Measurements from ENCODE around the gene NABP2. TPM values are rescaled to one million over a fixed set of nuclear protein-coding genes. Genes with fewer than 3 reads are reported as not detected.
"Not testable (repeated sequence)": the region's sequence is repeated elsewhere in the genome, so short reads cannot be mapped to it uniquely, and the experiment has no call there.

Gene NABP2
- total RNA-seq: 77.3 and 86.8 TPM in 2 replicates

GRCh38 chr12:56224102-56224701, at the start of gene NABP2:
NABP2 (plus strand) TSS chr12:56224342; CDS start chr12:56224857, 515 bp downstream.
- peaks cover 41% of the 10 kb centered on the region for H3K4me1 Mint-ChIP-seq (ENCODE audit: low read depth)
- H3K27me3 Mint-ChIP-seq (ENCODE audit: low read depth): no peaks in the 10 kb centered on the region
- H3K9me3 Mint-ChIP-seq: no peaks in the 10 kb centered on the region

DNA sequence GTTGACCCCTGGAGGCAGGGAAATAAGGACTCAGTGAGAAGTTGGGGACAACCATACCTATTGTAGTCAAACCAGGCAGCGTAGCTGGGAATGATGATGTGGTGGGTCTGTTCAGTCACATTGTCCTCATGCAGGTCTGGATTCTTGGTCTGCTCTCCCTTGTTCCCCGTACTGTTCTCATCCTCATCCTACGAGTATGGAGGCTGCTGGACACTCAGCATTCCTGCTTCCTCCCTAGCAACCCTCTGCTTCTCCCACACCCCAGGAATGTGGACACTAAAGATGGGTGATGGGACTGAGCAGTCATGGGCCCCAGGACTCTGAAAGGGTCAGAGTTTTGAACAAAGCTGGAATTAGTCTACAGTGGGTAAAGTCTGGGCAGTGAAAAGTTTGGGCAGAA, 45.8 kb upstream of the NABP2 start:
- H3K36me3 Mint-ChIP-seq (ENCODE audit: low read depth): peaks cover 78% of the 10 kb centered on the region
- no peak overlapping the region for H3K27ac Mint-ChIP-seq
- intact Hi-C loops (cut with micrococcal nuclease): no loop called here
- no peaks in the 10 kb centered on the region for H3K4me1 Mint-ChIP-seq (ENCODE audit: low read depth)
- no peaks in the 10 kb centered on the region for H3K27me3 Mint-ChIP-seq (ENCODE audit: low read depth)
- H3K9me3 Mint-ChIP-seq: no peaks in the 10 kb centered on the region
- no peak overlapping the region for H3K4me3 Mint-ChIP-seq (ENCODE audit: low read depth)
- DNase-seq (ENCODE audit: low spot score): no peak

More at GRCh38 chr12:56224102-56224701, at the start of gene NABP2:
- intact Hi-C loops (cut with micrococcal nuclease): loop anchor here (1.0 to 5.0 kb wide), 5 partner anchors 31 to 108 kb away; partner anchors contain the start of genes COQ10A, MYL6B, PAN2 and ZC3H10
- Mint-ChIP-seq H3K27ac (peak within 1 kb of the TSS; percentile 76), H3K4me3 (ENCODE audit: low read depth) (peak within 1 kb of the TSS; percentile 99), H3K36me3 (ENCODE audit: low read depth) (peaks cover 22% of the 10 kb centered on the region)
- DNase-seq (ENCODE audit: low spot score): peak; percentile 94

DNA sequence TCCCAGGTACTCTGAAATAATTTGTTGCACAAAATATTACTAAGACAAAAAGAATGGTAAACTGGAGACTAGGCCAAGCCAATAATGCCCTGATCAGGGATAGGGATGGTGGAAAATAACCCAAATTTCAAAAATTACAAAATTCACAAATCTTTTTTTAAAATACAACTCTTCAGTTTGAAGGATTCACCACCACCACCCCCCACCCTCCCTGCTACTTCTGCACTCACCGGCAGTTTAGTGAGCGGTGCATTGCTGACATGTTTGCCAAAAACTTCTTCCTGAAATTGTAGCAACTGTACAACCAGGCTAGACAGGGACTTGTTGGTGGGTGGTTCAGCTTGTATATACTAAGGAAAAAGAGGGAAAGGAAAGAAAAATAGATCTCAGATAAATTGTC, 37.2 kb upstream of the NABP2 start:
- Mint-ChIP-seq H3K9me3 (no peaks in the 10 kb centered on the region), H3K27ac (no peak overlapping the region), H3K4me3 (ENCODE audit: low read depth) (peak overlapping the region; percentile 61), H3K36me3 (ENCODE audit: low read depth) (peaks cover 55% of the 10 kb centered on the region), H3K27me3 (ENCODE audit: low read depth) (no peaks in the 10 kb centered on the region), H3K4me1 (ENCODE audit: low read depth) (peaks cover 25% of the 10 kb centered on the region)
- DNase-seq (ENCODE audit: low spot score): no peak
- intact Hi-C loops (cut with micrococcal nuclease): no loop called here

- DNase-seq (ENCODE audit: low spot score): no peak
These were observed 35.9 kb upstream of the NABP2 start for GRCh38 chr12:56188131-56188777.

GRCh38 chr12:56188778-56189098, 35.4 kb upstream of the NABP2 start:
- peaks cover 37% of the 10 kb centered on the region for H3K4me1 Mint-ChIP-seq (ENCODE audit: low read depth)
- H3K27me3 Mint-ChIP-seq (ENCODE audit: low read depth): no peaks in the 10 kb centered on the region
- DNase-seq (ENCODE audit: low spot score): no peak
- peak overlapping the region; percentile 88 for H3K27ac Mint-ChIP-seq
- peak overlapping the region; percentile 93 for H3K4me3 Mint-ChIP-seq (ENCODE audit: low read depth)
- intact Hi-C loops (cut with micrococcal nuclease): loop anchor here (1.0 to 2.0 kb wide), 4 partner anchors 30 to 69 kb away; partner anchors contain the start of gene MYL6
- no peaks in the 10 kb centered on the region for H3K9me3 Mint-ChIP-seq
- peaks cover 46% of the 10 kb centered on the region for H3K36me3 Mint-ChIP-seq (ENCODE audit: low read depth)

More at GRCh38 chr12:56188131-56188777, 35.9 kb upstream of the NABP2 start:
- Mint-ChIP-seq H3K9me3 (no peaks in the 10 kb centered on the region), H3K27ac (peak overlapping the region; percentile 88), H3K4me1 (ENCODE audit: low read depth) (peaks cover 34% of the 10 kb centered on the region), H3K27me3 (ENCODE audit: low read depth) (no peaks in the 10 kb centered on the region), H3K4me3 (ENCODE audit: low read depth) (peak overlapping the region; percentile 93), H3K36me3 (ENCODE audit: low read depth) (peaks cover 48% of the 10 kb centered on the region)
- intact Hi-C loops (cut with micrococcal nuclease): loop anchor here (2.0 kb wide), 2 partner anchors 29 to 61 kb away; partner anchors contain the start of gene MYL6

DNA sequence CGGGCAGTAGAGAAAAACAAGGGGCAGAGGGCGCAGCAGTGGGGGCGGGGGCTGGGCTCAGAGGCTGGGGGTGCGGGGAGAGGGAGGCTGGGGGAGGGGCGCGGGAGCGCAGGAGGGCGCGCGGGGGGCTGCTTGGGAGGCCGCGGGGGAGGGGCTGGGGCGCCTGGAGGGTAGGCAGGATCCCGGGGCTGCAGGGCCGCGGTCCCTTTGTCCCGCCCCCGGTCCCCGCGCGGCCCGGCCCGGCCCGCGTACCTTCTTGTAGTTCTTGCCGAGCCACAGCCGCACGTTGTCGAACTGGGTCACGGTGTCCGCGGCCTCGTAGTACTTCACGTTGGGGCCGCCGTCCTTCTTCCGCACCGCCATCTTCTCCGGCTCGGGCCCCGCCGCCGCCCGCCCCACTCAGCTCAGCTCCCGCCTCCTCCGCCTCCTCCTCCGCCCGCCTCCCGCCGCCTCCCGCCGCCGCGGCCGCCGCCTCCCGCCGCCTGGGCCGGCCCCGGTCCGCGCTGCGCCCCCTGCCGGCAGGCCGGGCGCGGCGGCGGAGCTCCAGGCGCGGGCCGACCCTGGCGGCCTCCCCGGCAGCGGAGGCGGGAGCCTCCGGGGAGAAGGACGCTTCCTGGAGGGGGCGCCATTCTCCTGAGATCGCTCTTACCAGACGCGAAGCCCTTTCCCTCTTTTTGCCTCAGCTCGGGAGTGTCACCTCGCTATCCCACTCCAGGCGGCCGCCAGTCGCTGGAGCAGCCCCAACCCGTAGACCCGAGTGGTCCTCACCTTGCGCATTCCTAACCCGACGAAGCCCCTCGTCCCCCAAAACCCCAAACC, 34.8 kb upstream of the NABP2 start, which contains the start of gene SMARCC2:
Gene SMARCC2, minus strand, starts transcription at position 385 of the 819 bp plus-strand sequence. Its CDS starts 22 bp downstream, at position 363.
- Mint-ChIP-seq H3K4me3 (ENCODE audit: low read depth) (peak within 1 kb of the TSS; percentile 98), H3K9me3 (no peaks in the 10 kb centered on the region), H3K27me3 (ENCODE audit: low read depth) (no peaks in the 10 kb centered on the region), H3K36me3 (ENCODE audit: low read depth) (peaks cover 41% of the 10 kb centered on the region), H3K27ac (peak within 1 kb of the TSS; percentile 98), H3K4me1 (ENCODE audit: low read depth) (peaks cover 38% of the 10 kb centered on the region)
- intact Hi-C loops (cut with micrococcal nuclease): loop anchor here (1.0 to 2.0 kb wide), 4 partner anchors 31 to 70 kb away; partner anchors contain the start of gene MYL6
- DNase-seq (ENCODE audit: low spot score): peak; percentile 81

DNA sequence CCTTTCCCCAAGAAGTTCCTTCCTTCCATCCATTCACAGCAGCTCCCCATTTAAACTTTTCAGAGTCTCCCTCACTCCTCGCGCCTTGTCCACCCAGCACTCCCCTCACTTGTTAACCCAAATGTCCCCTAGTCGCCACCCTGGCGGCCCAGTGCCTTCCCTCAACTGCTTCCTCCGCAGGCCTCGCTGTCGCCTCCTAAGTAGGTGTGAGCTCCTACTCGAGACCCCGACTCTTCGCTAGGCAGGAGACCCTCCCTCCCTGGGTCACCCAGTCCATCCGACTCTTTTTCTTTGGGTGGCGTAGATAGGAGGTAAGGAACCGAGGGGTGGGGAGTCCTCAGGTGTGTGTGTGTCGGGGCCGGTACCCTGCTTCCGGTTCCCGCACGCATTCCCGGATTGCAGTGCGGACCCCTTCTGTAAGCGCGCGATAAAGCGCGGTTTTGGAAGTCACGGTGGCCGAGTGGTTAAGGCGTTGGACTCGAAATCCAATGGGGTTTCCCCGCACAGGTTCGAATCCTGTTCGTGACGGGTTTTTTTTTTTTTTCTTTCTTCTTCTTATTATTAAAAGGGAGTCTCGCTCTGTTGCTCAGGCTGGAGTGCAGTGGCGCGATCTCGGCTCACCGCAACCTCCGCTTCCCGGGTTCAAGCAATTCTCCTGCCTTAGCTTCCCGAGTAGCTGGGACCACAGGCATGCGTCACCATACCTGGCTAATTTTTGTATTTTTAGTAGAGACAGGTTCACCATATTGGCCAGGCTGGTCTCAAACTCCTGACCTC, 34.0 kb upstream of the NABP2 start:
- H3K4me1 Mint-ChIP-seq (ENCODE audit: low read depth): peaks cover 38% of the 10 kb centered on the region
- no peaks in the 10 kb centered on the region for H3K27me3 Mint-ChIP-seq (ENCODE audit: low read depth)
- H3K36me3 Mint-ChIP-seq (ENCODE audit: low read depth): peaks cover 33% of the 10 kb centered on the region
- peak overlapping the region; percentile 98 for H3K4me3 Mint-ChIP-seq (ENCODE audit: low read depth)
- peak overlapping the region; percentile 98 for H3K27ac Mint-ChIP-seq
- H3K9me3 Mint-ChIP-seq: no peaks in the 10 kb centered on the region
- intact Hi-C loops (cut with micrococcal nuclease): loop anchor here (1.0 to 10.0 kb wide), 5 partner anchors 31 to 145 kb away; partner anchors contain the start of genes MYL6 and RPS26
- DNase-seq (ENCODE audit: low spot score): peak; percentile 75

DNA sequence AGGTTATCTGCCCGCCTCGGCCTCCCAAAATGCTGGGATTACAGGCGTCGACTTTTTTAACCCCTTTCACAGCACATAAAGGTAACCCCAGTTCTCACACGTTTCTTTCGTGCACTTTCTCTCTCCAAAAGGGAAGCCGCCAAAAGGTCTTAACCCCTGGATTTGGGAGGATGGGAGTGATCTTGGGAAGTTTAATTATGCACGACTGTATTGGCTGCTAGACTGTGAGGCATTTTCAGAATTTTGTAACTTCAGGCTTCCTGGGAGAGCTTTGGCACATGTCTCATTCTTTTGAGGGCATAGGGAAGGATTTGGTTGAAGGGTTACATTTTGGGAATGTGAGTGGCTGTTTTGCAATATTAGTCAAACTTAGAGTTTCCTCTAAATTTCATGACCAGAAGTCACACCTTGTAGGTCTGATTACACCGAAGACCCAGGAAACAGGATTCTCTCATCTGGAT, 33.4 kb upstream of the NABP2 start:
- intact Hi-C loops (cut with micrococcal nuclease): loop anchor here (10.0 kb wide), 1 partner anchor 146 kb away; the partner anchor contains the start of gene RPS26
- Mint-ChIP-seq H3K9me3 (no peaks in the 10 kb centered on the region), H3K4me3 (ENCODE audit: low read depth) (peak overlapping the region; percentile 98), H3K36me3 (ENCODE audit: low read depth) (peaks cover 30% of the 10 kb centered on the region), H3K4me1 (ENCODE audit: low read depth) (peaks cover 37% of the 10 kb centered on the region), H3K27ac (peak overlapping the region; percentile 98), H3K27me3 (ENCODE audit: low read depth) (no peaks in the 10 kb centered on the region)
- DNase-seq (ENCODE audit: low spot score): no peak

GRCh38 chr12:56192582-56192981, 31.6 kb upstream of the NABP2 start:
- intact Hi-C loops (cut with micrococcal nuclease): loop anchor here (2.0 to 10.0 kb wide), 4 partner anchors 40 to 148 kb away; partner anchors contain the start of genes COQ10A, MYL6B and RPS26
- DNase-seq (ENCODE audit: low spot score): no peak
- Mint-ChIP-seq H3K27ac (no peak overlapping the region), H3K9me3 (no peaks in the 10 kb centered on the region), H3K27me3 (ENCODE audit: low read depth) (no peaks in the 10 kb centered on the region), H3K36me3 (ENCODE audit: low read depth) (peaks cover 12% of the 10 kb centered on the region), H3K4me3 (ENCODE audit: low read depth) (no peak overlapping the region), H3K4me1 (ENCODE audit: low read depth) (peaks cover 29% of the 10 kb centered on the region)

GRCh38 chr12:56193025-56193578, 31.0 kb upstream of the NABP2 start:
- Mint-ChIP-seq H3K4me1 (ENCODE audit: low read depth) (peaks cover 24% of the 10 kb centered on the region), H3K36me3 (ENCODE audit: low read depth) (peaks cover 7% of the 10 kb centered on the region), H3K27me3 (ENCODE audit: low read depth) (no peaks in the 10 kb centered on the region), H3K9me3 (no peaks in the 10 kb centered on the region), H3K4me3 (ENCODE audit: low read depth) (no peak overlapping the region), H3K27ac (peak overlapping the region; percentile 16)
- peak; percentile 63 for DNase-seq (ENCODE audit: low spot score)
- intact Hi-C loops (cut with micrococcal nuclease): loop anchor here (1.0 to 10.0 kb wide), 6 partner anchors 31 to 271 kb away; partner anchors contain the start of genes COQ10A, MYL6B, NABP2 and RPS26

DNA sequence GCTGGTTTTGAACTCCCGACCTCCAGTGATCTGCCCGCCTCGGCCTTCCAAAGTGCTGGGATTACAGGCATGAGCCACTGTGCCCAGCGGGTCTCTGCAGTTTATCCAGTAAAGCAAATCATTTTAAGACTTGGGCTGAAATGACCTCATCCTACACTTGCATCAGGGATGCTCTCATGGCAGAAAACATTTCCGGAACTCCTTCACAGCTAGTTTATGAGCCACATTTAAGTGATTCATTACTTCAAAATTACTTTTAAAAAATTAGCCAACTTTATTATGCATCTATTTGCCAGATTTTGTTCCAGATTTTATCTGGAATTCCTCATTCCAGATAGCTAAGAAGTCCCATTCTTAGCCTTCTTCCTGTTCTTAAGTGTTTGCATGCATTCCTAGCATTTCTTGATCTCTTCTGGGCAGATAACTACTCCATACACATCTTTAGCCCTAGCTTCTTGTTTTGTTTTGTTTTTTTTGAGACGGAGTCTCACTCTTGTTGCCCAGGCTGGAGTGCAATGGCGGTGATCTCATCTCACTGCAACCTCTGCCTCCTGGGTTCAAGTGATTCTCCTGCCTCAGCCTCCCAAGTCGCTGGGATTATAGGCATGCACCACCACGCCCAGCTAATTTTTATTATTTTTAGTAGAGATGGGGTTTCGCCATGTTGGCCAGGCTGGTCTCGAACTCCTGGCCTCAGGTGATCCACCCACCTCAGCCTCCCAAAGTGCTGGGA, 27.2 kb upstream of the NABP2 start:
- H3K27ac Mint-ChIP-seq; H3K27me3 Mint-ChIP-seq (ENCODE audit: low read depth); H3K9me3 Mint-ChIP-seq; H3K4me3 Mint-ChIP-seq (ENCODE audit: low read depth); H3K36me3 Mint-ChIP-seq (ENCODE audit: low read depth); DNase-seq (ENCODE audit: low spot score): not testable (repeated sequence)
- intact Hi-C loops (cut with micrococcal nuclease): loop anchor here (10.0 kb wide), 1 partner anchor 152 kb away; the partner anchor contains the start of gene RPS26
- peaks cover 12% of the 10 kb centered on the region for H3K4me1 Mint-ChIP-seq (ENCODE audit: low read depth)
